Muscle of arm (tissue), 12 donors: ENCODE measurements around the gene TMEM163. TPM values are rescaled to one million over a fixed set of nuclear protein-coding genes. Genes with fewer than 3 reads are reported as not detected.
"Not testable (repeated sequence)": the region's sequence is repeated elsewhere in the genome, so short reads cannot be mapped to it uniquely, and the experiment has no call there.

Experiments
- DNase-seq: peaks from one replicate; pipeline ENCODE4 v3.0.0-alpha.2; 2013
- polyA plus RNA-seq, 12 donors: library from polyadenylated mRNA; unstranded; fragments of 120-200 nt; gene quantifications; one replicate each; pipeline ENCODE4 v1.2.1, GENCODE V29; 2013; ENCODE audit not compliant: insufficient read length in 12 of 12

Gene TMEM163
- polyA plus RNA-seq, 12 donors: 0.64 to 2.6 (median 1.3) TPM; not detected in 2

GRCh38 chr2:134536296-134536695 is 182.5 kb downstream of the TMEM163 start:
- no peak for DNase-seq

DNA sequence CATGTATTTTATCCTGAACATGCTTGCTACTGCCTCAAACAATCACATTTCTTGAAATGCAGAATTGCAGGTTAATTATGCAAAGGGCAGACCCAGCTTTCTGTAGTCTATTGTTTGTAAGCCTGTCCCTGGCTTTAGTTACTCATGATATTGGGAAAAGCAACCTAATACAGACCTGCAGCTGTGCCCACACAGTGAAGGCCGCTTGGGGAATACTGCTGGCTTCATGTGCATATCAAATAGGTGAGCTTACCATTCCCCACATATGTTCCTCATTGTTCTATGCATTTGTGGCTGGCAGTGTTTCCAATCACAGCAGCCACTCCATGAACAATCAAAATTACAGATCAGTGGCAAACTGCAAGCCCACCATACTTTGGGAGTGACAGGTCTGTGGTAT is 186.3 kb downstream of the TMEM163 start:
- no peak for DNase-seq

- DNase-seq: peak; percentile 15
Observed at GRCh38 chr2:134527381-134527780, 191.4 kb downstream of the TMEM163 start.

DNA sequence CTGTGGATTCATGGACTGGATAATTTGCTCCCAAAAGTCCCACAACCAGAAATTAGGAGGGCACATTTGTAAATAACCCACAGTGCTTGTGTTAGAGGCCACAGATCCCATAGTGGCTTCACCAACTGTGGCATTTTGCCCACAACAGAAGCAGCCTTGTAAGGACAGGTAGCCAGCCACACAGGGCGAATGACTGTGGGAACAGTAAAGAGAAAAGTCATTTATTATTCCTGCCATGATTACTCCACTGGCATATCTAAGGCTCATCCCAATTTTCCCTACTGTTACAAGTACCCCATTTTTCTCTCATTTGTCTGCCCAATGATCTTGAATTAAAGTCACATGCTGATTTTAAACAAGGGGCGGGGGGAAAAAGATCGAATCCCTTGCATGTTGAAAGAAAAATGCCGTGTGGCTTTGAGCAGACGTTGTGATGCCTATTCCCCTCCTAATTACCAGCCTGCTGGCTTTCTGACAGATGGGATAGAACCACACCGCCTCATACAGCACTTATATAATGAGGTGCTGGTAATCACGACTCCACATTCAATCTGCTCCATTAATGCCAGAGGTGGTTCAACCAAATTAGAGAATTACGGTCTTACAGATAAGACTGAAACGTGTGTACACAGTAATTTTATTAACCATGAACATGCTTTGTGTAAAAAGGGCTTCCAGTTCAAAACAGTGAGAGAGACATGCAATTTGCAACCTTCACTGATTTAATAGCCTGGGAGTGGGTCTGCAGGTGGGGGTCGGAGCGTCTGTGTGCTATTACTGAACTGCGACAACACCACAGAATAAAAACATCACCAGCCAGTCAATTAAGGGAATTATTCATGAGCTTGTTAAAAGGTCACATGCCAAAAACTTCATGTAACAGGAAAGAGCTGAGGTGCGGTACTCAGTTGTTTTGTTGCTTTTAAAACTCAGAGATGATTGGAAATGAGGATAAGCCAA is 196.0 kb downstream of the TMEM163 start:
- no peak for DNase-seq

DNA sequence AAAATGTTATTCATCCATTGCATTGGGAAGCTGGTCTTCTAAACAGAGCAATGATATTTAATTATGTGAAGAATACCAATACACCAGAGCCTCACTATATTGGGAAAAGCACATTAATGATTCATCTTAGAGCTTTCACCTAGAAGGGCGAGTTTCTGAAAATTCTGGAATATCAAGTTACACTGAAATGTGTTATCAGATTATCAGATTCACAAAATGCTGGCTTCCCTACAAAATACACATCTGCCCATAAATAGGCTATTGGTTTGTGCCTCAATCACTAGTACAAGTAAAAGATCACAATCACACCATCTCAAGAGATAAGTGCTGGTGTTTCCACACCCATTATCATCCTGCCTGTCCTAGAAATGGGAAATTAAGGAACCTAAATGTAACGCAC is 200.7 kb downstream of the TMEM163 start:
- DNase-seq: no peak

GRCh38 chr2:134515137-134515536 is 203.7 kb downstream of the TMEM163 start:
- no peak for DNase-seq

DNA sequence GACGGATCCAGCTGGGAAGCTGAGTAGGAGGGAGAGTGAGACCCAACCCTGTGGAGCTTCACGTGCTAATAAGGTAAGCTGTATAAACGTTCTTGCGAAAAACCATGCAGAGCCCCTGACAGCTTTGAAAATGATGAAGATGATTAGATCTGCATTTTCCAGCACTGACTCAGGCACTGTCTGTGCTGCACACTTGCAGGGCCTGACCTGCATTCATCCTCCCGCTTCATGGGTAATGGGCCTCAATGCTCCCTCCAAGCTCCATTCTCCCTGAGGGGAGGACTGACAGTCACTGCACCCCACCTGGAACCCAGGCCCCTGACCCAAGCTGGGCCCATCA is 205.4 kb downstream of the TMEM163 start:
- no peak for DNase-seq

DNA sequence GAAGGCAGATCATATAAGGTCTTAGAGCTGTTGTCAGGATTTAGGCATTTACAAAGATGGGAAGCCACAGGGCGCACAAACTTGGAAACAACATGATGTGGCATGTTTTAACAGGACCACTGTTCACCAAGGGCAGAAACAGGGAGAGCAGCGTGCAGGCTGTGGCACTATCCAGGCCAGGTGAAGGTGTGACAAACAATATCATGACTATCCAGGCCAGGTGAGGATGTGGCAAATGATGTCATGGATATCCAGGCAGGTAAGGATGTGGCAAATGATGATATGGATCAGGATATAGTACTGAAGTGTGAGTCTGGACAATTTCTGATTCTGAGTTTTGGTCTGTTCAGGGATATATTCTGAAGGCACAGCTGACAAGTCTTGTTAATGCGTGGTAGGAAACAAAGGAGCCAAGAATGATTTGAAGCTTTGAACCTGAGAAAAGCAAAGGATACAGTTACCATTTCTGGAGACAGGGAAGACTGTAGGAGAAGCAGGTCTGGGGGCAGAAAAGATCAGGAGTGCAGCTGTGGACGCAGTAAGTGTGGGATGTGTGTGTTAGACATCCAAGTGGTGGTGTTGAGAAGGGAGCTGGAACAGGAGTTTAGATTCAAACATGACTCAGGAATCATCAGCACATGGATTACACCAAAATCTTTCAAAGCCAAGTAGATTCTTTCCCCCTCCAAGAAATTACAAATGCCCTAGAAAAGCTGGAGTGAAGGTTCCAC is 205.9 kb downstream of the TMEM163 start:
- no peak for DNase-seq

GRCh38 chr2:134508391-134508790 is 210.4 kb downstream of the TMEM163 start:
- no peak for DNase-seq

DNA sequence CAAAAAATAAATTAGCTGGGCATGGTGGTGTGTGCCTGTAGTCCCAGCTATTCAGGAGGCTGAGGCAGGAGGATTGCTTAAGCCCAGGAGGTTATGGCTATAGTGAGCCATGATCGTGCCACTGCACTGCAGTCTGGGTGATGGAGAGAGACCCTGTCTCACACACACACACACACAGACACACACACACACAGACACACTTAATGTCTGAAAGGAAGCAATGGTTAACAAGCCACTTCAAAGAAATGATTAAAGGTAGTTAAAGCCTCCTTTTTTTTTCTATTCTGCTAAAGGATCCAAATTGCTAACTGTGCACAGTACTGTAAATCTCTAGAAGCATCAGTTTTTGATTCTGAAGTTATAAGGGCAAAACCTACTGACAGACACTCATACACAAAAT is 211.1 kb downstream of the TMEM163 start:
- no peak for DNase-seq

DNA sequence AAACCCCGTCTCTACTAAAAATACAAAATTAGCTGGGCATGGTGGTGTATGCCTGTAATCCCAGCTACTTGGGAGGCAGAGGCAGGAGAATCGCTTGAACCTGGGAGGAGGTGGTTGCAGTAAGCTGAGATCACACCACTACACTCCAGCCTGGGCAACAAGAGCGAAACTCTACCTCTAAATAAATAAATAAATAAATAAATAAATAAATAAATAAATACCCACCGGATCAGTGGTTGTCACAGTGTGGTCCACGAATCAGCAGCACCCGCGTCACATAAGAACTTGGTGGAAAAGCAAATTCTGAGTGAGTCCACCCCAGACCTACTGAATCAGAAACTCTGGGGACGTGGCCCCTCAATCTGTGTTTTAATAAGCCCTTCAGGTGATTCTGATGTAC is 211.6 kb downstream of the TMEM163 start:
- not testable (repeated sequence) for DNase-seq

- DNase-seq: no peak
Observed at GRCh38 chr2:134505446-134505845, 213.4 kb downstream of the TMEM163 start.

DNA sequence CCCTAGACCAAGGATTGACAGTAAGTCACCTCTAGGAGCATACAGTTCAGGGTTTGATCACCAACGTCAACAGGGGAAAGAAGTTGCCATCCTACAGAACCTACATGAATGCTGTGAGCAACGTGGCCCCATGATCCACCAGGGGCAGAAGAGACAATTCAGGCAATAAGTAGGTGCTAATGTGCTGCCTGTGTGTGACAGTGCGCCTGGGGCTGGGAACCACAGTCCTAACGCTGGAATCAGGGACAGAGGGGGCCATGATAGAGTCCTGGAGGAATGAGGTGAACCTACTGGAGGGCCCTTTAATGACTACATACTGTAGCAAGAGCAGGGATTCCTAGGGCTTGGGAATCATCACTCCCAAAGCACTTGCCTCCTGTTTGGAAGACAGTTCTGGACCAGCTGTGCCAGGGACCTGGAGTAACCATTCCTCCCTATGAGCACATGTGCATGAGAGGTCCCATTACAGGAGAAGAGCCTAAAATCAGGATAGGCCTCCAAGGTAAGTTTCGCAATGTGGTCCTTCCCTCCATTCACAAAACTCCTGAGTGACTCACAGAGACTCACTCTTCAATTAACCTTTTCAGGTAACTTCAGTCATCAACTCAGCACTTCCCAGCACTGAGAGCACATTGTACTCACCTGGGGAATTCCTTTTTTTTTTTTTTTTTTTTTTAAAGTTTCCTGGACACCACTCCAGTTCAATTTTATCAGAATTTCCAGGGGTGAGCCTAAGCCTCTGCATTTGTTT is 214.0 kb downstream of the TMEM163 start:
- DNase-seq: no peak

DNA sequence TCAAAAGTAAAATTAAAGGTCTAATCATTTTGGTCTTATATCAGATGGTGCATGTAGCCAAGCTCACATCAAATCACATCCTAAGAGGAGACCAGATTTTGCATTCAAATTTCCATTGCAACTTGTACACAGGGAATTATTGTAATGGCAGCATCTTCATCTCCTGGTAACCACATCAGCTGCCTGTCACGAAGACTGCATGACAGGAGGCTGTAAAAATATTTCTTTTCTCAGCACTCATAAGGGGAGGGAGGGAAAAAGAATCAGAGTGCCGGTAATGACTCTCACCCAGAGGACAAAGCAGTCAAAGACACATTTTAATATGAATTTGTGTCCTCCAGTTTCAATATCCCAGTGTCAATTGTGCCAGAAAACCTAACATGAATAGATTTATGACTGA is 216.7 kb downstream of the TMEM163 start:
- DNase-seq: no peak

GRCh38 chr2:134501476-134502091 is 217.2 kb downstream of the TMEM163 start:
- DNase-seq: no peak

GRCh38 chr2:134500211-134500935 is 218.4 kb downstream of the TMEM163 start:
- DNase-seq: no peak

DNA sequence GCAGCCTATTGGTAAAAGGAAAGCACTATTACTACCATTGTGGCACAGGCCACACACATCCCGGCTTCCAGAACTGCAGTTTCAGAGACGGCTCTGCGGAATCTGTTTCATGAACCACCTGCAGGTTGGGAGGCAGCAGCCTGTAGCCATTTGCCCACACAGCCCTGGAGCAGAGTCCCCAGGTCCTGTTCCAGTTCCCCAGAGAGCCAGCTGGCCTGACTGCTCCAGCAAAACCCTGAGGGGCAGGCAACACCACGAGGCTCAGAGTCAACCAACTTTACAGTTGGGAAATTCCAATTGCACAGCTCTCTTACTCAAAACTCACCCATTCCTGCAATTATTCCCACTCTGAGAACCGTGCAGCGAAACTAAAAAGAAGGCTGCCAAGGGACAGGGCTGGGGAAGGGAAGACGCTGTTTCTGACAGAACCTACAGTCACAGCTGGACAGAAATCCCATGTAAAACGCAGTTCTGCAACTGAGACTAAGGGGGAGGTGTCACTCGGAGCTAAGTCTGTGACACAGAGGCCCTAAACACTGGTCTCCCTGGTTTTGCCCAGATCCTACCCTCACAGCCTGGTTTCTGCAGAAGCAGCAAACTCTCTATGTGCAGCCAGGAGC is 219.4 kb downstream of the TMEM163 start:
- no peak for DNase-seq

- DNase-seq: no peak
Observed at GRCh38 chr2:134498654-134499053, 220.1 kb downstream of the TMEM163 start.

- DNase-seq: no peak
Observed at GRCh38 chr2:134493797-134494196, 225.0 kb downstream of the TMEM163 start.

DNA sequence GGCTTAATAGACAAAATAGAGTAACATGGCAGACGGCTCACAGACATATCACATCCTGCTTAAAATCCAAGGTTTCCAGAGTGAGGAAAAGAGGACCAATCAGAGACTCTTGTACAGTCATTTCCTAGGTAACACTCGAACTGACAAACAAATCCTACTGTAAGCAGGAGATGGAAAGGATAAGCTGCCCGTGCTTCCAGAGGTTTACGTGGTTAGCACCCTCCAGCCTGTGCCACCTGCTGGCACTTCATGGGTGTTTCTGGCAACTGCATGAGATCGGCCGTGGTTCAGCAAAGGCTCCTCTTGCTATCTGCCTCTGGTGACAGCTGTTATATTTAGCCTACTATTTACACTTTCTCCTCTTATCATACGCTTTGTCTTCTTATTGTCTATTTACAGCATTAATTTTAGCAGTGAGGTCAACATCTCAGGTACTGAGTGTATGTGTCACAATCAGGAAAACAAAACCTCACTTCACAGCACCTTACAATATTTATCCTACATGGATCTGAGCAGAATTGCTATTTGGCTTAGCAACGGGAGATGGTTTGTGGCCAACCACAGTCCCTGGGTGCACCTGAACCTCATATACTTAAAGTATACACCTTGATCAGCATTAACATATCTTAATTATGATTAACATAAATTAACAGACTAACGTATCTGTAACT is 226.9 kb downstream of the TMEM163 start:
- no peak for DNase-seq
